ENCODE measurements around the gene FGF12. TPM values are rescaled to one million over a fixed set of nuclear protein-coding genes. Genes with fewer than 3 reads are reported as not detected.

FGF12 gene
- total RNA-seq, 1 experiment from 2014 or later, result 0.07 TPM

- no peak overlapping the region for H3K9ac ChIP-seq (ENCODE audit: low read length)
- ChIA-PET RAD21 (ENCODE audit: low non-redundant PET in 1 of 2, low total read pairs in 2 of 2, uncharacterized antibody in 2 of 2, unreplicated experiment in 2 of 2) (no interaction called here), POLR2A (no interaction called here), CTCF (no interaction called here)
- BruUV-seq (replicated peaks), result no TSS peak
- TF ChIP-seq REST (IDR thresholded peaks at IDR 0.05; ENCODE audit: low read depth) (no peak), TCF7L2 (IDR thresholded peaks at IDR 0.05; ENCODE audit: borderline replicate concordance, extremely low read depth, insufficient read depth, insufficient read length) (no peak), POLR2AphosphoS5 (IDR thresholded peaks at IDR 0.05; ENCODE audit: low read depth, low read length) (no peak), ZNF274 (IDR thresholded peaks at IDR 0.05; ENCODE audit: low read depth, low read length) (no peak), POLR2A (IDR thresholded peaks at IDR 0.05; ENCODE audit: borderline replicate concordance, extremely low read depth, insufficient read depth, insufficient read length) (no peak), SIN3A (IDR thresholded peaks at IDR 0.05; ENCODE audit: low read depth) (no peak), CEBPB (IDR thresholded peaks at IDR 0.05; ENCODE audit: low read depth) (no peak), ELF1 (IDR thresholded peaks at IDR 0.05; ENCODE audit: borderline replicate concordance, low read depth) (no peak), EZH2 (IDR thresholded peaks at IDR 0.05) (no peak), ATF3 (IDR thresholded peaks at IDR 0.05) (no peak)
- H3K79me2 ChIP-seq (ENCODE audit: insufficient read depth, low read length), result no peaks in the 10 kb centered on the region
- no peaks in the 10 kb centered on the region for H4K20me1 ChIP-seq (ENCODE audit: insufficient read depth)
- H2AFZ ChIP-seq (ENCODE audit: low read depth, low read length, poor library complexity, severe bottlenecking), result no peak overlapping the region
- DNase-seq (ENCODE audit: low read depth, low spot score) (no peak), ATAC-seq (no peak)
- no peaks in the 10 kb centered on the region for H3K36me3 ChIP-seq (ENCODE audit: control insufficient read depth in 1 of 2, insufficient read depth in 2 of 2, low read length in 2 of 2)
- no peak overlapping the region for H3K4me2 ChIP-seq (ENCODE audit: low read length)
- intact Hi-C loops (cut with micrococcal nuclease), result no loop called here
- no peaks in the 10 kb centered on the region for H3K4me1 ChIP-seq (ENCODE audit: control insufficient read depth in 1 of 2, insufficient read depth in 2 of 2, low read length in 2 of 2)
- H3K9me3 ChIP-seq (ENCODE audit: control insufficient read depth in 1 of 2, insufficient read depth in 1 of 2, low read depth in 1 of 2, low read length in 2 of 2), result no peaks in the 10 kb centered on the region
- no peak overlapping the region for H3K4me3 ChIP-seq (replicated peaks in 1 of 2; ENCODE audit: low read depth in 1 of 2, low read length in 2 of 2)
- H3K9me2 ChIP-seq (ENCODE audit: insufficient read depth), result no peaks in the 10 kb centered on the region
- H3K27me3 ChIP-seq (ENCODE audit: insufficient read depth, low read length), result peaks cover 5% of the 10 kb centered on the region; the same call in 1 of the 2 replicates
- H3K27ac ChIP-seq (ENCODE audit: low read depth, low read length), result no peak overlapping the region
Observed at GRCh38 chr3:192737506-192737905, 10.2 kb upstream of the FGF12 start.
